GM23248 (cell line): ENCODE data around the gene UBL3.

Experiments used
- EZH2 ChIP-seq: fragments of 200-600 bp; sonication (generic); IDR thresholded peaks from 2 replicates; pipeline ENCODE4 v1.6.1; 2018; ENCODE audit warnings: antibody characterized with exemption, mild to moderate bottlenecking; ENCODE audit not compliant: insufficient read depth, poor library complexity, severe bottlenecking
- EZH2phosphoT487 ChIP-seq: fragments of 200-600 bp; sonication (generic); IDR thresholded peaks from 2 replicates; pipeline ENCODE4 v1.6.1; 2018; ENCODE audit warnings: antibody characterized with exemption, moderate library complexity, mild to moderate bottlenecking, low read depth; ENCODE audit not compliant: insufficient read depth

GRCh38 chr13:29749401-29750182 is 100.8 kb downstream of the UBL3 start:
- TF ChIP-seq EZH2 = no peak
- no peak for TF ChIP-seq EZH2phosphoT487
